Liver (tissue), 3 donors: ENCODE results near the gene TPRN.

Experiments
- CTCF ChIP-seq: fragments of 150-350 bp; IDR thresholded peaks from 2 replicates; pipeline ENCODE4 v1.5.1; 2017; ENCODE audit warnings: improper control_type of control experiment, low read depth, low read length; ENCODE audit not compliant: missing input control
- RAD21 ChIP-seq, 2 donors: IDR thresholded peaks; 2 replicates each; pipeline ENCODE4 v1.6.1; 2016; ENCODE audit warnings: antibody characterized with exemption in 2 of 2, mild to moderate bottlenecking in 2 of 2
- SP1 ChIP-seq: IDR thresholded peaks from 2 replicates; pipeline ENCODE4 v1.6.1; 2018; ENCODE audit warnings: antibody characterized with exemption, mild to moderate bottlenecking
- TAF1 ChIP-seq: conservative IDR thresholded peaks from 2 replicates; pipeline ENCODE4 v1.6.1; 2016; ENCODE audit warnings: antibody characterized with exemption, mild to moderate bottlenecking
- ZBTB33 ChIP-seq: IDR thresholded peaks from 2 replicates; pipeline ENCODE4 v1.6.1; 2016; ENCODE audit warnings: antibody characterized with exemption
- donor health status: healthy.
- donor health status: healthy.

- TF ChIP-seq CTCF (no peak), RAD21 (IDR thresholded peaks at IDR 0.05) (no peak), ZBTB33 (no peak), SP1 (no peak), TAF1 (no peak)
Observed at GRCh38 chr9:137192859-137193258, 7.7 kb downstream of the TPRN start.
